Measurements from ENCODE around the gene TAF1B. TPM values are rescaled to one million over a fixed set of nuclear protein-coding genes. Genes with fewer than 3 reads are reported as not detected.

The TAF1B gene
- total and polyA plus RNA-seq, 2 donors (not counting 3 experiments of a cell fraction or from before 2014, with no cell fraction given) = 6.3 to 29.4 TPM

DNA sequence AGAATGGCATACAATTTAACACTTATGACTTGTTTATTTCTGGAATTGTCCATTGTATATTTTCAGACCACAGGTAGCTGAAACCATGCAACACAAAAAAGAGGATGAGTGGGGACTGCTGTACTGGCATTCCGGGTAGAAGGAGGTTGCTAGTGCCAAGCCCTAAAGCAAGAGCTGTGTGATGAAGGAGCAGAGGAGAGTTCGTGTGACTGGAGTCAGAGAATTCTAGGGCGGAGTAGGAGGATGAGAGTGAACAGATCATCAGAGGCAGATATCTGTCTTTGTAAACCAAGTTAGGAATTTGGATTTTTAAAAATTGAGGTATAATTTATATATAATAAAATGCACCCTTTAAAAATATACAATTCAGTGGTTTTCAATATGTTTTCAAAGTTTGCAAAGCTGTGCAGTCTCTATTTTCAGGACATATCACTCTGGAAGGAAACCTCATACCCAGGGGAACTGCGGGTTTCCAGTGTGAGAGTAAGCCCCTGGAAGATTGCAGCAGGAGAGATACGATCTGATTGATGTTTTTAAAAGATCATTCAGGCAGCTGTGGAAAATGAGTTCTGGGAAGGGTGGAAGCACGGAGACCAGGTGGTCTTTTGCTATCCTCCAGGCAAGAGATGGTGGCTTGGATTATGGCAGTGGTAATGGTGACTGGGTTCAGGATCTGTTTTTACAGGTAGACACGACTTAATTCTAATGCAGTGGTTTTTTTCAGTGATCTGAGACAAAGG is 36.4 kb downstream of the TAF1B start:
- Histone ChIP-seq H3K4me3 (replicated peaks in 1 of 3; ENCODE audit: insufficient read depth in 1 of 3, low read depth in 1 of 3, low read length in 3 of 3) (no peak overlapping the region), H2AFZ (ENCODE audit: low read depth, low read length) (no peak overlapping the region), H3K9me1 (replicated peaks; ENCODE audit: control insufficient read depth, extremely low read depth, insufficient read depth, low read length) (no peaks in the 10 kb centered on the region), H3K27me3 (ENCODE audit: control insufficient read depth in 2 of 2, insufficient read depth in 2 of 2, low read length in 2 of 2) (no peaks in the 10 kb centered on the region), H3K9me3 (replicated peaks; ENCODE audit: control insufficient read depth, insufficient read depth, low read length) (no peaks in the 10 kb centered on the region), H3K27ac (ENCODE audit: insufficient read depth, low read depth, low read length) (no peak overlapping the region), H3K9ac (replicated peaks; ENCODE audit: extremely low read depth, insufficient read depth, low read length) (no peak overlapping the region), H3K79me2 (ENCODE audit: control insufficient read depth, insufficient read depth, low read length) (no peaks in the 10 kb centered on the region), H4K20me1 (replicated peaks; ENCODE audit: control insufficient read depth, extremely low read depth, insufficient read depth, low read length) (no peaks in the 10 kb centered on the region), H3K4me2 (ENCODE audit: insufficient read depth, low read length) (no peak overlapping the region), H3K4me1 (ENCODE audit: control insufficient read depth, extremely low read depth, insufficient read depth, low read length) (no peaks in the 10 kb centered on the region), H3K36me3 (ENCODE audit: control insufficient read depth in 2 of 2, extremely low read depth in 1 of 2, insufficient read depth in 2 of 2, low read length in 2 of 2) (peaks cover 6 to 7% of the 10 kb centered on the region in 2 experiments)
- dilution Hi-C loops (cut with MboI; ENCODE audit: extremely low pct_ligation_motif_present, low sequenced_read_pairs) (no loop called here), intact Hi-C loops (cut with micrococcal nuclease) (no loop called here)
- ChIA-PET CTCF (interaction anchor here (1.4 kb wide), 1 partner anchor 105 kb away, joined by 4 read pairs; no protein-coding TSS in a partner anchor), POLR2A (interaction anchor here (0.6 kb wide), 1 partner anchor 65 kb away, joined by 3 read pairs; no protein-coding TSS in a partner anchor)
- DNase-seq (ENCODE audit: low read depth, low spot score) (no peak), FAIRE-seq (no peak)
- no TSS peak for BruUV-seq (replicated peaks)
- TF ChIP-seq POLR2A (IDR thresholded peaks at IDR 0.05; ENCODE audit: low read depth, low read length) (no peak), FOS (IDR thresholded peaks at IDR 0.05; ENCODE audit: borderline replicate concordance, insufficient read depth, low read length) (no peak), CTCF (IDR thresholded peaks at IDR 0.05; ENCODE audit: extremely low read depth in 1 of 2, insufficient read depth in 1 of 2, low read depth in 1 of 2, low read length in 2 of 2) (no peak), EZH2 (IDR thresholded peaks at IDR 0.05; ENCODE audit: borderline replicate concordance, low read depth, low read length, severe bottlenecking) (no peak), GATA2 (IDR thresholded peaks at IDR 0.05; ENCODE audit: insufficient read depth, insufficient read length, low read depth, low read length) (no peak), JUN (IDR thresholded peaks at IDR 0.05; ENCODE audit: borderline replicate concordance, insufficient read depth, insufficient read length, low read depth) (no peak)

Measured in endothelial cell of umbilical vein (primary cell).